GM12872 (cell line): ENCODE results near the gene SLC25A33.

ENCODE experiments used
- TF ChIP-seq, protein P1 (sequence below): IDR thresholded peaks from 3 replicates; pipeline ENCODE4 v1.5.1; 2011; ENCODE audit warnings: low read depth, mild to moderate bottlenecking, low read length, moderate library complexity; ENCODE audit not compliant: insufficient read depth

The SLC25A33 gene

DNA sequence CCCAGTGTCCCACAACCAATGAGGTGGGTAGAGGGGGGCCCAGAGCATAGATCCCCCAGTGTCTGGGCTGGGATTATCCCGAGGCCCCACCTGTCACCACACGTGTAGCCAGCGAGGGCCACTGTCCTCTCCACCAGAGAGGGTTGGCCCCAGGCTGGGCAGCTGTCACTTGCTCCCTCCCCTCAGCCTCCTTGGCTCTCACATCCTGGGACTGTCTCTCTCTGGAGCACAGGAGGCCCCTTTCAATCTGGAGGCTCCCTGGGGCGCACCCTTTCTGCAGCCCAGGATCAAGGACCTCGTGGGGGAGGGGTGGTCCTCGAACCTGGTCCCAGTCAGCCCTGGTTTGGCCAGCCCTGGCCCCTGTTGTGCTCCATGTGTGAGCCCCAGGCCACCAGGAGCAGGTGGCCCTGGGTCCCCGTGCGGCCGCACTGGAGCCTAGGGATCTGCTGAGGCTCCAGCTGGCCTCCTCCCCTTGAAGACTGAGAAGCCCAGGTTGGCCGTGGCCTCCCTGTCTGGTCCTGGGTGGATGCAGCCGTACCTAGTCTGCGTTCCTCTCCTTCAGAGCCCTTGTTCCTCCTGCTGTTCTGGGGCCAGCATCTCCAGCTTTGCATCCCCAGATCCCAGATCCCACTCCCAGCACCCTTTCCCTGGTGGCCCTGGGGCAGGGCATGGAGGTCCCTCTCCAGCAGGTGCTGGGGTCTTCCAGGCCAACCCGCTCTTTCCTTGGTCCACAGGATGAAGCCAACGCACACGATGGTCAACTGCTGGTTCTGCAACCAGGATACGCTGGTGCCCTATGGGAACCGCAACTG lies 56.1 kb downstream of the SLC25A33 start:
- TF ChIP-seq, protein P1, sequence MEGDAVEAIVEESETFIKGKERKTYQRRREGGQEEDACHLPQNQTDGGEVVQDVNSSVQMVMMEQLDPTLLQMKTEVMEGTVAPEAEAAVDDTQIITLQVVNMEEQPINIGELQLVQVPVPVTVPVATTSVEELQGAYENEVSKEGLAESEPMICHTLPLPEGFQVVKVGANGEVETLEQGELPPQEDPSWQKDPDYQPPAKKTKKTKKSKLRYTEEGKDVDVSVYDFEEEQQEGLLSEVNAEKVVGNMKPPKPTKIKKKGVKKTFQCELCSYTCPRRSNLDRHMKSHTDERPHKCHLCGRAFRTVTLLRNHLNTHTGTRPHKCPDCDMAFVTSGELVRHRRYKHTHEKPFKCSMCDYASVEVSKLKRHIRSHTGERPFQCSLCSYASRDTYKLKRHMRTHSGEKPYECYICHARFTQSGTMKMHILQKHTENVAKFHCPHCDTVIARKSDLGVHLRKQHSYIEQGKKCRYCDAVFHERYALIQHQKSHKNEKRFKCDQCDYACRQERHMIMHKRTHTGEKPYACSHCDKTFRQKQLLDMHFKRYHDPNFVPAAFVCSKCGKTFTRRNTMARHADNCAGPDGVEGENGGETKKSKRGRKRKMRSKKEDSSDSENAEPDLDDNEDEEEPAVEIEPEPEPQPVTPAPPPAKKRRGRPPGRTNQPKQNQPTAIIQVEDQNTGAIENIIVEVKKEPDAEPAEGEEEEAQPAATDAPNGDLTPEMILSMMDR: no peak

DNA sequence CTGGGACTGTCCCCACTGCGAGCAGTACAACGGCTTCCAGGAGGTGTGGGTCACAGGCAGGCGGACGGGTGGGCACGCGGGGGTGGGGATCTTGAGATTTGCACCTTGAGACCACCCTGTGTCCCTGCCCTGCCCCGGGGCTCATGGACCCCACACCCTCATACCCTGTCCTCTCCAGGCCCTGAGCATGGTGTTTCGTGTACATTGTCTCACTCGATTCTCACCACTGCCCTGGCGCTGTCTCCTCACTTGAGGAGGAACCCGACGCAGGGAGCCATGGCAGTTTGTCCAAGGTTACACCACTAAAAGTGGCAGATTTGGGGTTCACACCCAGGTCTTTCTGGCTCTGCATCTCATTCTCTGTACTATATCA lies 56.7 kb downstream of the SLC25A33 start:
- TF ChIP-seq, protein P1: no peak

DNA sequence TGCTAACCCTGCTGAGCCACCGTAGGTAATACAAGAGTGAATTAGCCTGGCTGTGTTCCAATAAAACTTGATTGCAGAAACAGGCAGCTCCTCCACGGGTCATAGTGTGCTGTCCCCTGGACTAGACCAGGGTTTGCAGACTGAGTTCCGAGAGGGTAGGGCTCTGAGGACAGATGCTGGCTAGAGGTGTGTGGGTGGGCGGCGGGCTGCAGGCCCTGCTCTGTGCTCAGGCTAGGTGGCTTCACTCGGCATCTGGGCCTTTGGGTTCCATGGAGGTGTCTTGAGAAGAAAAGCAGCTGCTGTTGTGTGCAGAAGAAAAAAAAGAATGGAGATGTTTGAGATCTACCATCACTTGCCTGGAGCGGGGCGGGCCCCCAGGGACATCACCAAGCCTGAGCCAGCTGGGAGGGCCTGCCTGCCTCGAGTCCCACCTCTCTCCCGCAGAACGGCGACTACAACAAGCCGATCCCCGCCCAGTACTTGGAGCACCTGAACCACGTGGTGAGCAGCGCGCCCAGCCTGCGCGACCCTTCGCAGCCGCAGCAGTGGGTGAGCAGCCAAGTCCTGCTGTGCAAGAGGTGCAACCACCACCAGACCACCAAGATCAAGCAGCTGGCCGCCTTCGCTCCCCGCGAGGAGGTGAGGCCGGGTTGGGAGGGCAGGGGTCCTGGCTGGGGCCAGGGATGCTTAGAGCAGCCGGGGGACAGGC lies 57.3 kb downstream of the SLC25A33 start:
- TF ChIP-seq, protein P1: no peak

DNA sequence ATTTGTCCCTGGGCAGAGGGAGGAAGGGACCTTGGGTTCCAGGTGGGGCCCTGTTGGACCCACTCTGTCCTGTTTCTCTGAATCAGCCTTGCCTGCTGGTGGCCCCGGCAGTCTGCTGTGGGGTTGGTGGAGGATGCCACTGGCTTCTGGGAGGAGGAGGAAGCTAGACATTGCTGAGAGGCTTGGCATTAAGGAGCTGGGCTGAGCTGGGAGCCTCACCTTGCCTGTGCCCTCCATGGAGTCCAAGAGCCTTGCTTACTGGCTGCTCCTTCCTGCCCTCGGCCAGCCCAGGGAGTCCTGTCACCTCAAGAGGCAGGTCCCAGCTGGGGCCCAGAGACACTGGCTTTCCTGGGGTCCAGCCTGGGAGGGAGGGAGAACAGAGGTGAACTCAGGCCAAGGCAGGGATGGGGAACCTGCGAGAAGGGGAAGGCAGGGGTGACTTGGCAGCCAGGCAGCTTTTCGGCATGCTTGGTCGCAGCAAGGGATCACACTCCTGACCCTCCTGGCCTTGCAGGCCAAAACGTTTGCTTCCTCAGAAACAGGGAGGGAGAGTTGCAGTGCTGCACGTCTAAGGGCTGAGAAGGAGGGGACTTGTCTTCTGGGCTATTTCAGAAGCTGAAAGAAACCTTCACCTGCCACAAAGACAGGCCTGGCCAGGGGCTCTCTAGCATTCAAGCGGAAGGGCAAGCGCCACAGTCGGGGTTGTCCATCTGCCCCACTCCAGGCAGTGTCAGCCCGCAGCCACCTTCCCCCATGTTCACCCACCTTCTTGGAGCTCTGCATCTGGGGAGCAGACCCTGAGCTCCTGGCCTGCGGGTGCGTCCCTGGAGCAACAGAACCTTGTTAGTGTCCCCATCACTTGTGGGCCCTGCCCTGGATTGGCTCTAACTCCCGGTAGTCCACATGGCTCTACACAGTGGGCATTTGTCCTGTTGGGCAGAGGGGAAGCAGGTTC lies 58.4 kb downstream of the SLC25A33 start:
- TF ChIP-seq, protein P1: no peak

DNA sequence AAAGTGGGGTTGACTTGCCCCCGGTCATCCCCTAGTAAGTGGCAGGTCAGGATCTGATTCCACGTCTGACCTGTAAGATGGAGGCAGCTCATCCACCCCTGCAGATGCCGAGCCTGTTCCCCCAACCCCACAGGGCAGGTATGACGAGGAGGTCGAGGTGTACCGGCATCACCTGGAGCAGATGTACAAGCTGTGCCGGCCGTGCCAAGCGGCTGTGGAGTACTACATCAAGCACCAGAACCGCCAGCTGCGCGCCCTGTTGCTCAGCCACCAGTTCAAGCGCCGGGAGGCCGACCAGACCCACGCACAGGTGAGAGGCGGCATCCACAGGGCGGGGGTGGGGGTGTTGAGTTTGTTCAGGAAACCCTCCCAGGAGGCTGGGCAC lies 59.0 kb downstream of the SLC25A33 start:
- TF ChIP-seq, protein P1: no peak

DNA sequence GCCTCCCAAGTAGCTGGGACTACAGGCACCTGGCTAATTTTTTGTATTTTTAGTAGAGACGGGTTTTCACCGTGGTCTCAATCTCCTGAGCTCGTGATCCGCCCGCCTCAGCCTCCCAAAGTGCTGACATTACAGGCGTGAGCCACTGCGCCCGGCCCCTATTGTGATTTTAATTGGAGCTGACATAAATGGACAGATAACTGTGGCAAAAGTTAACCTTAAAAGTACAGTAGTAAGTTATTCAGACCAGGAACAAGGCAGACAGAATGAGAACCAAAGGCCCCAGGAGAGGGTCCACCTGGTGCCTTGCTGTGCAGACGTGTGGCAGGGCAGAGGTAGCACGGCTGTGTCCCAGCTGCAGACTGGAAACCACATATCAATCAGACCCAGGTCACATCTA lies 60.5 kb downstream of the SLC25A33 start:
- TF ChIP-seq, protein P1: no peak
